GM12878 (cell line): Measurements from ENCODE around the gene BCAN. TPM values are rescaled to one million over a fixed set of nuclear protein-coding genes. Genes with fewer than 3 reads are reported as not detected.

ENCODE experiments used
- ATAC-seq: fragments of 200-7000 bp; cut with Tn5 transposase; 3 replicates; pipeline ENCODE4 v1.9.1; 2020; ENCODE audit warnings: mild to moderate bottlenecking, moderate library complexity
- BruUV-seq: library from RNA; stranded (reverse); fragments of 400-500 nt; replicated peaks from 2 replicates; lab custom pipeline; 2021; lab: Mats Ljungman, UMichigan
- CTCF ChIA-PET: fragments of 300-600 bp; sonication (Branson Sonifier 250); formaldehyde crosslinking; extraction: SDS; loops from one replicate; lab custom pipeline; 2021; ENCODE audit warnings: inconsistent platforms; lab: Yijun Ruan, JAX
- POLR2A ChIA-PET: fragments of 350-600 bp; formaldehyde crosslinking; extraction: SDS; loops from one replicate; lab custom pipeline; 2021; ENCODE audit warnings: inconsistent platforms; lab: Charles Lee
- RAD21 ChIA-PET: fragments of 300-600 bp; sonication (Branson Sonifier 250); formaldehyde crosslinking; loops from one replicate; lab custom pipeline; 2023; ENCODE audit warnings: antibody characterized with exemption; ENCODE audit not compliant: unreplicated experiment; lab: Charles Lee
- SMC1A ChIA-PET: fragments of 300-600 bp; sonication (Branson Sonifier 250); formaldehyde crosslinking; loops from one replicate; lab custom pipeline; 2023; ENCODE audit not compliant: unreplicated experiment, uncharacterized antibody; lab: Charles Lee
- DNase-seq: peaks from one replicate; pipeline ENCODE4 v3.0.0-alpha.2; 2011; ENCODE audit warnings: low read depth, low spot score
- FAIRE-seq: peaks from 3 replicates; lab custom pipeline; 2011; peaks lifted over from hg19 to GRCh38; lab: Jason Lieb, UNC
- H2AFZ ChIP-seq: 2 replicates; pipeline ENCODE4 v1.6.0; 2011; ENCODE audit warnings: low read depth, low read length, control low read depth; ENCODE audit not compliant: control insufficient read depth
- H3K27ac ChIP-seq: 2 replicates; pipeline ENCODE4 v1.5.1; 2011; ENCODE audit warnings: control low read depth; ENCODE audit not compliant: control insufficient read depth, insufficient read depth
- H3K27me3 ChIP-seq, 2 experiments: replicated peaks in 1 of 2; 2 replicates each; pipeline versions ENCODE4 v1.6.0 to v1.6.1; 2011; ENCODE audit warnings: low read length in 1 of 2; ENCODE audit not compliant: control insufficient read depth in 2 of 2, insufficient read depth in 2 of 2
- H3K36me3 ChIP-seq, 2 experiments: 2 replicates each; pipeline ENCODE4 v1.5.1; 2011; ENCODE audit warnings: low read length in 1 of 2; ENCODE audit not compliant: control insufficient read depth in 2 of 2, insufficient read depth in 2 of 2
- H3K4me1 ChIP-seq: 2 replicates; pipeline ENCODE4 v1.6.1; 2011; ENCODE audit warnings: mild to moderate bottlenecking, low read length, moderate library complexity, mixed read lengths; ENCODE audit not compliant: control insufficient read depth, insufficient read depth
- H3K4me2 ChIP-seq: 2 replicates; pipeline ENCODE4 v1.6.0; 2011; ENCODE audit warnings: control low read depth; ENCODE audit not compliant: control insufficient read depth, insufficient read depth
- H3K4me3 ChIP-seq: fragments of 200-600 bp; sonication (generic); 2 replicates; pipeline ENCODE4 v1.5.1; 2016
- H3K79me2 ChIP-seq: 2 replicates; pipeline ENCODE4 v1.6.0; 2011; ENCODE audit warnings: low read length; ENCODE audit not compliant: control insufficient read depth, insufficient read depth
- H3K9ac ChIP-seq: 2 replicates; pipeline ENCODE4 v1.8.0; 2011; ENCODE audit warnings: low read length, control low read depth, mixed read lengths; ENCODE audit not compliant: control insufficient read depth, insufficient read depth
- H3K9me3 ChIP-seq: replicated peaks from 3 replicates; pipeline ENCODE4 v1.5.1; 2011; ENCODE audit warnings: mild to moderate bottlenecking, low read length; ENCODE audit not compliant: control insufficient read depth, insufficient read depth
- H4K20me1 ChIP-seq: 2 replicates; pipeline ENCODE4 v1.6.0; 2011; ENCODE audit not compliant: control insufficient read depth, insufficient read depth
- BMI1 ChIP-seq: fragments of 450-650 bp; IDR thresholded peaks from 2 replicates; pipeline ENCODE4 v1.6.1; 2016; ENCODE audit warnings: mild to moderate bottlenecking, moderate library complexity, borderline replicate concordance
- CREB1 ChIP-seq: IDR thresholded peaks from 2 replicates; pipeline ENCODE4 v1.6.1; 2012; ENCODE audit warnings: low read depth, mild to moderate bottlenecking, inconsistent platforms
- EED ChIP-seq: sonication (generic); IDR thresholded peaks from 2 replicates; pipeline ENCODE4 v1.6.1; 2016; ENCODE audit warnings: antibody characterized with exemption, low read depth
- GATAD2B ChIP-seq: fragments of 450-650 bp; conservative IDR thresholded peaks from 2 replicates; pipeline ENCODE4 v1.6.1; 2017; ENCODE audit warnings: low read depth, mild to moderate bottlenecking, moderate library complexity
- JUND ChIP-seq: IDR thresholded peaks from 2 replicates; pipeline ENCODE4 v1.6.1; 2012; ENCODE audit warnings: low read depth, mild to moderate bottlenecking, low read length, improper control_type of control experiment, moderate library complexity
- NBN ChIP-seq: fragments of 450-650 bp; IDR thresholded peaks from 2 replicates; pipeline ENCODE4 v1.6.1; 2016
- RAD21 ChIP-seq: IDR thresholded peaks from 2 replicates; pipeline ENCODE4 v1.6.1; 2011; ENCODE audit warnings: mild to moderate bottlenecking, low read depth, low read length, moderate library complexity; ENCODE audit not compliant: insufficient read depth
- SP1 ChIP-seq: IDR thresholded peaks from one replicate; pipeline ENCODE4 v1.6.1; 2011; ENCODE audit warnings: low read depth, low read length
- STAT1 ChIP-seq: fragments of 450-650 bp; conservative IDR thresholded peaks from 2 replicates; pipeline ENCODE4 v1.6.1; 2014; ENCODE audit warnings: antibody characterized with exemption, mild to moderate bottlenecking
- ZNF274 ChIP-seq: IDR thresholded peaks from one replicate; pipeline ENCODE4 v1.8.0; 2011; ENCODE audit not compliant: insufficient read length, insufficient read depth
- ZSCAN29 ChIP-seq: fragments of 450-650 bp; IDR thresholded peaks from 2 replicates; pipeline ENCODE4 v1.6.1; 2017; ENCODE audit warnings: mild to moderate bottlenecking, moderate library complexity
- WGBS: methylation state at CpG from one replicate; pipeline ENCODE4 v1.1.6; 2016; ENCODE audit warnings: low lambda C conversion rate; ENCODE audit not compliant: insufficient replicate concordance, insufficient coverage; ENCODE audit errors: missing lambda C conversion rate; 5-methylcytosine and 5-hydroxymethylcytosine counted together
- in situ Hi-C: fragments of 300-500 bp; cut with MboI; formaldehyde crosslinking; loops from 9 replicates; pipeline ENCODE4 v1.14.3; 2018; ENCODE audit warnings: mixed read lengths
- intact Hi-C: fragments of 100-400 bp; cut with micrococcal nuclease; formaldehyde crosslinking; loops from one replicate; pipeline ENCODE4 v1.14.2; 2022; ENCODE audit not compliant: unreplicated experiment
- polyA plus RNA-seq, 11 experiments: library from polyadenylated mRNA; depleted of rRNA in 4 of 11; unstranded in 6 of 11; stranded (reverse) in 5 of 11; fragments of >200 nt; fragmentation: Nextera tagmentation in 4 of 11; fragmentation: Illumina TruSeq in 1 of 11; extraction: Ambion mirVana in 4 of 11; extraction: Trizol in 1 of 11; gene quantifications; 1 replicate in 1 of 11; 2 replicates in 10 of 11; pipeline versions ENCODE4 v1.2.1 to v1.2.3, GENCODE V29; 2011 to 2016; ENCODE audit warnings: inconsistent platforms in 2 of 11, missing spikeins in 2 of 11, low read depth in 1 of 11
- total RNA-seq, 4 experiments: library from RNA; depleted of rRNA in 3 of 4; stranded (reverse); fragments of >200 nt in 3 of 4; fragmentation: Illumina TruSeq in 1 of 4; extraction: Trizol in 1 of 4; gene quantifications; 2 replicates each; pipeline versions ENCODE4 v1.2.1 to v1.2.3, GENCODE V29; 2013 to 2021
- TF ChIP-seq, protein P1 (sequence below): IDR thresholded peaks from 2 replicates; pipeline ENCODE4 v1.6.1; 2011; ENCODE audit warnings: low read depth, low read length, improper control_type of control experiment, borderline replicate concordance

BCAN gene
- total and polyA plus RNA-seq, 10 of the 15 experiments (the other 5 are each of a cell fraction or from before 2014, with no cell fraction given), result 0.05 to 1.3 (median 0.18) TPM; not detected in 1

DNA sequence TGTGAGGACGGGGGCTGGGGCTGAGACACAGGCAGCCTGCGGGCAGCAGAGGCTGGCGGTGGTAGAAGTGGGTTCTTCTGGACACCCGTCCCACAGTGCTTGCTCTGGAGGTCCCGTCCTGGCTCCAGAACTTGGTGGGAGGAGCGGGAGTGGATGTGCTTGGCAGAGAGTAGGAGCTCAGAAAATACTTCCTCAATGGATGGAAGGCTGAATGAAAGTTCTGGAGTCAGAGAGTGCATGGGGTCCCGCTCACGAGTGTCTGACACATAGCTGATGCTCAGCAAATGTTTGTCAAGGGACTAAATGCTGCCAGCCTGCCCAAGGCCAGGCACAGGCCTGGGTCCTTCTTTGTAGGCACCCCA is 48.7 kb downstream of the BCAN start (continued):
- TF ChIP-seq GATAD2B (no peak), JUND (no peak), ZNF274 (no peak), RAD21 (no peak)
- TF ChIP-seq, protein P1, sequence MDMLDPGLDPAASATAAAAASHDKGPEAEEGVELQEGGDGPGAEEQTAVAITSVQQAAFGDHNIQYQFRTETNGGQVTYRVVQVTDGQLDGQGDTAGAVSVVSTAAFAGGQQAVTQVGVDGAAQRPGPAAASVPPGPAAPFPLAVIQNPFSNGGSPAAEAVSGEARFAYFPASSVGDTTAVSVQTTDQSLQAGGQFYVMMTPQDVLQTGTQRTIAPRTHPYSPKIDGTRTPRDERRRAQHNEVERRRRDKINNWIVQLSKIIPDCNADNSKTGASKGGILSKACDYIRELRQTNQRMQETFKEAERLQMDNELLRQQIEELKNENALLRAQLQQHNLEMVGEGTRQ, result no peak

DNA sequence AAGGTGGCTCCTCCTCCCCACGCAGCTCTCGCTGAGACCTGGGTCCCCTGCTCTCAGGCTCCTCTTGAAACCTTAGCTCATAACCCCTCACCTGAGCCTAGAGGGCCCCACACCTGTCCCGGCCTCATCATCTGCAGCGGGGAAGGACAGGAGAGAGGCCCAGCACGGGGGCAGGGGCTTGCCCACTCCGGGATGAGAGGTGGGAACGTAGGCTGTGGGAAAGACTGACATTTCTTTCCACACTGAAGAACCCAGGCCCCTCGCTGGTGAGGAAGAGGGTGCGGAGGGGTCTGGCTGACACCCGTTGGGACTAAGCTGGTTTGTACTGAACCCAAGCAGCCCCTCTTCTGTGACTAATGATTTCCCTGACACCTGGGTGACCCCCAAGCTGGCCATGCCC is 49.3 kb downstream of the BCAN start:
- DNase-seq (no peak), ATAC-seq (no peak), FAIRE-seq (no peak)
- TF ChIP-seq ZSCAN29, result no peak
- TF ChIP-seq SP1, result no peak
- no peak for TF ChIP-seq BMI1
- TF ChIP-seq CREB1, result no peak
- no peak for TF ChIP-seq NBN
- no peak for TF ChIP-seq STAT1
- no peak for TF ChIP-seq EED
- 26% methylated on average over 10 of the region's 10 CpGs for WGBS
- Histone ChIP-seq H4K20me1 (peaks cover 4% of the 10 kb centered on the region; the same call in 1 of the 2 replicates), H2AFZ (no peak overlapping the region), H3K9me3 (no peaks in the 10 kb centered on the region), H3K4me2 (no peak overlapping the region), H3K4me3 (no peak overlapping the region), H3K9ac (no peak overlapping the region), H3K27me3 (peaks cover 18 to 33% of the 10 kb centered on the region in 2 experiments), H3K36me3 (no peaks in the 10 kb centered on the region), H3K4me1 (no peaks in the 10 kb centered on the region), H3K79me2 (no peaks in the 10 kb centered on the region), H3K27ac (no peak overlapping the region)
- CTCF ChIA-PET, result interaction anchor here (0.7 to 11.1 kb wide), 14 partner anchors 8 to 199 kb away, joined by 3 to 433 read pairs (median 22); partner anchors contain the start of genes CRABP2, INSRR, ISG20L2 and METTL25B
- no TSS peak for BruUV-seq
- intact Hi-C loops, result no loop called here
- RAD21 ChIA-PET, result interaction anchor here (0.6 to 10.2 kb wide), 4 partner anchors 15 to 169 kb away, joined by 4 to 173 read pairs (median 42); partner anchors contain the start of genes CRABP2, INSRR, ISG20L2 and METTL25B
- in situ Hi-C loops, result no loop called here
- SMC1A ChIA-PET, result interaction anchor here (1.0 to 4.0 kb wide), 4 partner anchors 8 to 170 kb away, joined by 3 to 168 read pairs (median 16); partner anchors contain the start of genes ISG20L2, METTL25B and NTRK1
- POLR2A ChIA-PET, result interaction anchor here (0.7 to 3.1 kb wide), 2 partner anchors 35 kb away, joined by 3 to 21 read pairs; no protein-coding TSS in a partner anchor
